Right atrium auricular region (tissue), 2 donors: ENCODE results near the gene ADTRP. TPM values are rescaled to one million over a fixed set of nuclear protein-coding genes. Genes with fewer than 3 reads are reported as not detected.

Experiments used
- DNase-seq: peaks from one replicate; pipeline ENCODE4 v3.0.0-alpha.2; 2019; ENCODE audit warnings: low spot score
- H3K27ac ChIP-seq, 2 donors: fragments of 200-600 bp; sonication (generic); 1 replicate in 1 of 2; 2 replicates in 1 of 2; pipeline ENCODE4 v1.5.1; 2016 to 2019
- H3K27me3 ChIP-seq, 2 donors: fragments of 200-600 bp; sonication (generic); one replicate each; pipeline versions ENCODE4 v1.5.1 to v1.6.0; 2017 to 2019
- H3K36me3 ChIP-seq: fragments of 200-600 bp; sonication (generic); one replicate; pipeline ENCODE4 v1.5.1; 2016
- H3K4me1 ChIP-seq, 2 donors: fragments of 200-600 bp; sonication (generic); one replicate each; pipeline versions ENCODE4 v1.5.1 to v1.6.0; 2017 to 2019
- H3K4me3 ChIP-seq, 2 donors: fragments of 200-600 bp; sonication (generic); 1 replicate in 1 of 2; 2 replicates in 1 of 2; pipeline ENCODE4 v1.5.1; 2017 to 2019; ENCODE audit warnings: mild to moderate bottlenecking in 1 of 2, moderate library complexity in 1 of 2
- H3K9me3 ChIP-seq, 2 donors: fragments of 200-600 bp; sonication (generic); one replicate each; pipeline ENCODE4 v1.5.1; 2019
- CTCF ChIP-seq, 2 donors: fragments of 200-600 bp; sonication (generic); IDR thresholded peaks; one replicate each; pipeline ENCODE4 v1.5.1; 2019; ENCODE audit warnings: antibody characterized with exemption in 2 of 2
- total RNA-seq, 2 donors: library from RNA; depleted of rRNA; stranded (reverse); fragments of >200 nt; gene quantifications; one replicate each; pipeline ENCODE4 v1.1.0, GENCODE V29; 2016

Gene ADTRP
- total RNA-seq, 2 donors from 2014 or later: not detected

- DNase-seq: no peak
- Histone ChIP-seq H3K9me3 (no peaks in the 10 kb centered on the region), H3K4me1 (peaks cover 0 to 22% of the 10 kb centered on the region in 2 donors), H3K4me3 (no peak overlapping the region), H3K27ac (no peak overlapping the region), H3K36me3 (no peaks in the 10 kb centered on the region), H3K27me3 (no peaks in the 10 kb centered on the region)
- TF ChIP-seq CTCF (IDR thresholded peaks at IDR 0.05): no peak
These were observed 29.5 kb upstream of the ADTRP start for GRCh38 chr6:11808054-11808453.

DNA sequence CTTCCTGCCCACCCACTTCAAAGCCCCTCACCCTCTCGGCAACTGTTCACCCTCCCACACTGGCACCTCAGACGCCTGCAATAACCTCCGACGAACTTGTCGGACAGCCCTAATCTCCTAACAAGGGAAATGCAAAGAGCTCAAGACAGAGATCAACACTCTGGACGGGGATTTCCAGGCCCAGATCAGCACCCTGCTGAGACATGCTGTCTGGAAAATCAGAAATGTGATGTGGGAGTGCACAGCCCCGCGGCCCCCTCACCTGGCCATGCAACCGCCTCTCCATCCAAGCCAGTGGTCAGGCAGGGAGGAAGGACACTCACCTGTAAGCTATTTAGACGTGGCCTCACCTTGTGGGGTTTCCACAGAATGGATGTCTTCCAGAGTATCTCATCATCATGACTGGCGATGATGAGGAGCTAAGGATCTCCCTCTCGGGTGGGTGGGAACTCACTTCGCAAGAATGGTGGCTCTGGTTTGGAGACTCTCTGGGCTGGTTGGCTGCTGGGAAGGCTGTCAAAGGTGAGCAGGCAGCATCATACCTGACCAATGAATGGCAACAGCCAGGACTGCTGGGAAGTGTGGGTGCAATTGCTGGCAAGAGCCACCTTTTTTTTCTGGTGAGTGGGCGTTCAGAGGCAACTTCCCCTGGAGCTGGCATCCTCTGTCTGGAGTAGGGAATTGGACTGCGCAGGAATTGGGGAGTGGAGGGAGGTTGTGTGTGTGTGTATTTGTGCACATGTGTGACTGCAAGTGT is 28.1 kb upstream of the ADTRP start:
- no peaks in the 10 kb centered on the region for H3K9me3 ChIP-seq
- DNase-seq: no peak
- no peaks in the 10 kb centered on the region for H3K36me3 ChIP-seq
- H3K4me1 ChIP-seq: peaks cover 0 to 22% of the 10 kb centered on the region in 2 donors
- TF ChIP-seq CTCF (IDR thresholded peaks at IDR 0.05): no peak
- no peaks in the 10 kb centered on the region for H3K27me3 ChIP-seq
- no peak overlapping the region for H3K4me3 ChIP-seq
- H3K27ac ChIP-seq: no peak overlapping the region

GRCh38 chr6:11805259-11806053 is 26.9 kb upstream of the ADTRP start:
- Histone ChIP-seq H3K36me3 (no peaks in the 10 kb centered on the region), H3K4me1 (peaks cover 0 to 11% of the 10 kb centered on the region in 2 donors)
- no peak for DNase-seq

GRCh38 chr6:11804701-11805100 is 26.1 kb upstream of the ADTRP start:
- no peak for TF ChIP-seq CTCF (IDR thresholded peaks at IDR 0.05)

More at GRCh38 chr6:11805259-11806053, 26.9 kb upstream of the ADTRP start:
- H3K27ac ChIP-seq: no peak overlapping the region
- no peak for TF ChIP-seq CTCF (IDR thresholded peaks at IDR 0.05)
- no peak overlapping the region for H3K4me3 ChIP-seq
- H3K27me3 ChIP-seq: no peaks in the 10 kb centered on the region
- no peaks in the 10 kb centered on the region for H3K9me3 ChIP-seq

DNA sequence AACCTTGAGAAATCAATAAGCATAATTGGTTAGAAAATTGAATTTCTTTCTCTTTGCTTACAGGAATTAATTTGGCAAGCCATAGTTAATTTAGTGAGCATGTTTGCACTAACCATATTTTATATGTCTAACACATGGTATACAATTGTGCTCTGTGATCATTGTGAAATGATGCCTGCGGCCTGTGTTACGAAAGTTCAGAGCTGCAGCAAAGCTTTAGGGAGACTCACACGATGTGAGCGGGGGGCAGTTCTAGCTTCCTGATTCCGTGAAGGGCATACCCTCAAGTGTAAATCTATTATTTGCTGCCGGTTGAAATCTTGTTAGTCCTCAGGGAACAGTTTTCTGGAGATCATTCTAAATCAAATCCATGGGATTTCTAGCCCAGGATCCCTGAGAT is 25.5 kb upstream of the ADTRP start:
- Histone ChIP-seq H3K9me3 (no peaks in the 10 kb centered on the region), H3K4me1 (no peaks in the 10 kb centered on the region), H3K27ac (no peak overlapping the region), H3K36me3 (no peaks in the 10 kb centered on the region), H3K4me3 (no peak overlapping the region), H3K27me3 (no peaks in the 10 kb centered on the region)
- no peak for DNase-seq
- TF ChIP-seq CTCF (IDR thresholded peaks at IDR 0.05): no peak

More at GRCh38 chr6:11804701-11805100, 26.1 kb upstream of the ADTRP start:
- Histone ChIP-seq H3K4me3 (no peak overlapping the region), H3K9me3 (no peaks in the 10 kb centered on the region), H3K27ac (no peak overlapping the region), H3K36me3 (no peaks in the 10 kb centered on the region), H3K4me1 (peaks cover 0 to 4% of the 10 kb centered on the region in 2 donors), H3K27me3 (no peaks in the 10 kb centered on the region)
- DNase-seq: no peak
